Stimulated activated CD8-positive, alpha-beta memory T cell treated with anti-CD3 and anti-CD28 coated beads, Interleukin-12 subunit alpha, Interleukin-12 subunit beta, amount 100 ng/mL, for 1 hour (primary cell): Measurements from ENCODE around the gene SPAG7.
A peak's percentile ranks its signal among the peaks of the same experiment; 100 is the strongest.

Experiments
- DNase-seq: peaks from one replicate; pipeline ENCODE4 v3.0.0-alpha.2; 2020; ENCODE audit warnings: low read depth

SPAG7 gene

DNA sequence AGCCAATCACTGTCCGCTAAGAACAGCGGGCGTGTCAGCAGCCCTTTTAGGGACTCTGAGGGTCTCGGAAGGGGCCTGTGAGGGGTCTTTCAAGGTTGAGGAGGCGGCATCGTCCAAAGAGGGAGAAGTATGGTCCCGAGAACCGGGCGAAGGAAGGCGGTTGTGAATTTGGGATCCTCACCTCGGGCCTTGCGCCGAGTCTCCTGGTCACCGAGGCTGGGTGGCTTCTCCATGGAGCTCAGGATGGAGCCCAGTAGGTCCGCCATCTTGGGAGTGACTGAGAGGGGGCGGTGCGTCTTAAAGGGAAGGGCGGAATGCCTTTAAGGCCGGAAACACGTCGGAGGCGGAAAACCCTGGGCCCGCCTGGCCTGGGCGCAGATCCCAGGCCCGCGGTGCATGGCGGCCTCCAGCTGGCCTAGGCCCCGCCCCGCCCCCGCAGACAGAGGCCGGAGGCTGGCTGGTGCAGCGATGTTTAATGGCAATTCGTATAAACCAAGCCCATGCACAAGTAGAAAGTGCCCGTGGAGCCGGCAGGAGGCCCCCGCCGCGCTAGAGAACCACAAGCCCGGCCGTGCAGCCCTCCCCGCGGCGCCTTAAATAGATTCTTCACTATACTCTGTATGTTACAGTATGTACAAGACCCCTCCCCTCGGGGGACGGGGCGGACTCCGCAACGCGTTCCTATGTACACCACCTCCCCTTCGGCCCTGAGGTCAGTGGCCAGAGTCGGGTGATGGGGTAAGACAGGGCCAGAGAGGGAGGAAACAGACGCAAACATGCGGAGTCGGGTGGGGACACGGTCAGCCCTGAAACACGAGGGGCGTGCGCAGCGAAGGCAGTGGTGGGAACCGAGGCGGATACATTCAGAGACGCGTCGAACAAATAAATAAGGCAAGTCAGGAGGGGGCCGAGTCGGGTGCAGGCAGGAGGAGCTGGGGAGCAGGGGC lies at the start of gene SPAG7:
TSS of gene SPAG7 (minus strand) at position 279 of the 947 bp plus-strand sequence. CDS start at position 266, 13 bp downstream.
- DNase-seq, result peak; percentile 85

DNA sequence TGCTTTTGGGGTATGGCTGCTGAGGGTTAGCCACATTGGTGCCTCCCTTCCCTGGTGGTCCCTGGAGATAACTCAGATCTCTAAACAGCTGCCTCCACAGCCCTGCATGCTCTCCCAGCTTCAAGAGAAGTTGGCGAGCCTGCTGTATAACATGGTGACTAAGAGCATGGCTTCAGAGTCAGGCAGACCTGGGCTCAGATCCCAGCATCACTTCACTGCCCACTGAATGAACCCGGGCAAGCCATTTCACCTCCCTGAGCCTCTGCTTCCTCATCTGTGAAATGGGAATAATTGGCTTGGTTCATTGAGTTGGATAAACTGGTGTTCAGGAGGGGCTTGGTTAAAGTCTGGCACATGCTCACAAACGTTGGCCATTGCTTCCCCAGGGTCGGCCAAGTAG lies 46.7 kb upstream of the SPAG7 start:
- no peak for DNase-seq

GRCh38 chr17:5011928-5012327 lies 44.3 kb upstream of the SPAG7 start:
- DNase-seq, result no peak

DNA sequence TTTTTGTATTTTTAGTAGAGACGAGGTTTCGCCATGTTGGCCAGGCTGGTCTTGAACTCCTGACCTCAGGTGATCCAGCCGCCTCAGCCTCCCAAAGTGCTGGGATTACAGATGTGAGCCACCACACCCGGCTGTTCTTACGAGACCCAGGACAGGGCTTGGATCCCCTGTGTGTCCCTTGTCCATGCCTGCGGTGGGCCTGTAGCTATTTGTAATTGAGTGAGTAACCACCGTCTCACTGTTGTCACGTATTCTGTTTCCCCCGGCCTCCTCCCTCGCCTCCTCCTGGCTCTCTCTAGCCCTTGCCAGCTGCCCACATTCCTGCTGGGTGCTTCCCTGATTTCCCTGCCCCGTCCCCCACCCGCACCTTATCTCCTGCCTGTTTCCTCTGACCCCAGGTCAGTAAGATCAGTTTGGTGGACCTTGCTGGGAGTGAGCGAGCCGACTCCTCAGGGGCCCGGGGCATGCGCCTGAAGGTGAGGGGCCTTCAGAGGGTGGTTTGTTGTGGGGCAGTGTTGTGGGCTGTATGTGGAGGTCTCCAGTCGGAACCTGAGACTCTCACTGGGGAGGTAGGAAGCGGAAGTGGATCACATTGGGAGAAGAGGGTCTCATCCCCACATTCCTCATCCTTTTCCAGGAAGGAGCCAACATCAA lies 35.7 kb upstream of the SPAG7 start:
- DNase-seq, result no peak

DNA sequence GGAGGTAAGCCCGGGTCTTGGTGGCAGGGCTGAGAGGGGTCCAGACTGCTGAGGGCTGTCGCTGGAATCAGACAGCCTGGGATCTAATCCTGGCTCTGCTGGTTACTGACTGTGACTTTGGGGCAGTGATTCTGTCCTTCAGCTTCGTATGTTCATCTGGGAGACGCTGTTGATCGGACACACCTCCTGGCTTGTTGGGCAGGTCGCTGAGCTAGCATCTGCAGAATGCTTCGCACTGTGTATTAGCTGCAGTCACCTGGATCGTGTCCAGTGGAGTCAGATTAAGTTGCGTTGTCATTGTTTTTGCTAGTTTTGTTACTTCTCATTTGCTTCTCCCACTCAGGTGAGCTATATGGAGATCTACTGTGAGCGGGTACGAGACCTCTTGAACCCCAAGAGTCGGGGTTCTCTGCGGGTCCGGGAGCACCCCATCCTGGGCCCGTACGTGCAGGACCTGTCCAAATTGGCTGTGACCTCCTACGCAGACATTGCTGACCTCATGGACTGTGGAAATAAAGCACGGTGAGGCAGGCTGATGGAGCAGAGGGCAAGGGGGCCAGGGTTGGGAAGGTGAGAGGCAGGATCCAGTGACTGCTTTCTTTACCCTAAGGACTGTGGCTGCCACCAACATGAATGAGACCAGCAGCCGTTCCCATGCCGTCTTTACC lies 34.6 kb upstream of the SPAG7 start:
- DNase-seq, result no peak

DNA sequence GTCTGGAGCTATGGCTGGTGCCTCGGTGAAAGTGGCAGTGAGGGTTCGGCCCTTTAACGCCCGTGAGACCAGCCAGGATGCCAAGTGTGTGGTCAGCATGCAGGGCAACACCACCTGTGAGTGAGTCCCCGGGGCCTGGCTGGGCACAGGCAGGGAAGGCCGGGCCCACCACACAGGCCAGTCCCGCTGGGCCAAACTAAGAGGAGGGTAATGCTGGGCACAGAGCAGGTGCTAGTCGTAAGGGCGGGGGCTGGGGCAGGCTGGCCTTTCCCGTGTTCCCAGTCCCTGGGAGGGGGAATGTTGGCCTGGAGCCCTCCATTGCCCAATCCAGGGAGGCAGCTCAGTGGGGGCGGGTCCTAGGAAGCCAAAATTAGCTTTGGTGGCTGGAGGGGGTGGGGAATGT lies 32.6 kb upstream of the SPAG7 start:
- no peak for DNase-seq

DNA sequence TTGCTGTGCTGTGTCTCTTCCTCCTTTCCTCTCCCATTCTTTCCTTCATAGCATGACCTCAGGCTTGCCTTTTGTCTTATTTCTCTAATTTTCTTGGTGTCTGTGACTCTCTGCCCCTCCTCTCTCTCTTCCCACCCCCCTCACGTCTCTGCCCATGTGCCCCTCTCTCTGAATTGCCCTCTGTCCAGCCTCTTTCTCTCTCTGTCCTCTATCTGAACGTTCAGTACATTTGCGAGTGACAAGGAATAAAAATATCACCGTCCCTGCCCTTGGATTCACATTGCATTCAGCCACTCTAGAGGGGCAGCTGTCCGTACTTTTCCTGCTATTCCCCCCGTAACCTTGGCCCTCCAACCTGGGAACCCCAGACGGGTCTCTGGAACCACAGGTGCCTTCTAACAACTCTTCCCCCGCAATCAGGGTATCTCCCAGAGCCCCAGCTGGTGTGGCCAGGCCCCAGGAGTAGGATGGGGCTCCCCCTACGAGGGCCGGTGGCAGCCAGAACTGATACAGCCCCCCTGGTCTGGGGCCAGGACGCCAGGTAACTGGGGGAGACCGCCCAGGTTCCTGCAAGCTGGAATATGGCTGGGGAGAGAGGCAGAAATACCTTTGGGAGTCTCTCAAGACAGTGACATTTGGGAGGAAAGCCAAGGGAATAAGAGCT lies 31.9 kb upstream of the SPAG7 start:
- no peak for DNase-seq

DNA sequence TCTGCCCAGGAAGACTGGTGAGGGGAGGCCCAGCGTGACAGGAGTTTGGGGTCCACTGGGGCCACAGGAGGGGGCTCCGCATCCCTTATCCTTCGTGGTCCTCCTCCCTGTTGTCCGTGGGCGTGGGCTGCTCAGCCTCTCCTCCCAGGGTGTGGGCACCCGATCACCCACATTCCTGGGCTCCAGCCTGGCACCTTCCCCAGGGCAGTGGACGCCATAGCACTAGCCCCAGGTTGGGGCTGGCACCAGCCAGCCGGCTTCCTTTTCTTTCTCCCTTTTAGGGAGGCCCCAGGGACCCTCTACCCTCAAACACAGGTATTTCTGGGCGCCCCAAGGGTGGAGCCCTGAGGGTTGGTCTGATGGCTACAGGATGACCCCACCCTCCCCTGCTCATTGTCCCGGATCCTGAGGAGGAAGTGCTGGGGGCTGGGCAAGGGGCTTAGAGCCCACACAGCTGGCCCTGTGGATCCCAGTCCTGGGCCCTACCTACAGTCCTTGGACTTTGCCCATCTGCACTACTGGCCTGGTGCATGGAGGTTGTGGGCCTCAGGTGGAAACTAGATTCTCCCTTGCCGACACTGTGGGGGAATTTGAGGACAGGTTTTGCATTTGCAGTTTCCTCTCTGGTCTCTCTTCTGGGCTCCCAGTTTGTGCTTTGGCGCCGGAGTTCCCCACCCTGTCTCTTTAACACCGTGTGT lies 31.3 kb upstream of the SPAG7 start:
- DNase-seq, result no peak

- no peak for DNase-seq
Observed at GRCh38 chr17:4998027-4998731, 30.6 kb upstream of the SPAG7 start.

- DNase-seq, result peak; percentile 81
Observed at GRCh38 chr17:4997302-4998026, 29.8 kb upstream of the SPAG7 start, which contains the start of the genes INCA1 and KIF1C. Gene INCA1, minus strand, starts transcription at chr17:4997522. Its CDS starts 3,085 bp downstream, at chr17:4994437. Gene KIF1C, plus strand, starts transcription at chr17:4997950. Its CDS starts 2,297 bp downstream, at chr17:5000247.

- DNase-seq, result no peak
Observed at GRCh38 chr17:4994081-4994595, 26.5 kb upstream of the SPAG7 start.

GRCh38 chr17:4987767-4988567 lies 20.4 kb upstream of the SPAG7 start:
- DNase-seq, result no peak

- DNase-seq, result peak; percentile 79
Observed at GRCh38 chr17:4986951-4987766, 19.5 kb upstream of the SPAG7 start, which contains the start of gene CAMTA2. Gene CAMTA2, minus strand, starts transcription at chr17:4987675. Its CDS starts 1,453 bp downstream, at chr17:4986222.

DNA sequence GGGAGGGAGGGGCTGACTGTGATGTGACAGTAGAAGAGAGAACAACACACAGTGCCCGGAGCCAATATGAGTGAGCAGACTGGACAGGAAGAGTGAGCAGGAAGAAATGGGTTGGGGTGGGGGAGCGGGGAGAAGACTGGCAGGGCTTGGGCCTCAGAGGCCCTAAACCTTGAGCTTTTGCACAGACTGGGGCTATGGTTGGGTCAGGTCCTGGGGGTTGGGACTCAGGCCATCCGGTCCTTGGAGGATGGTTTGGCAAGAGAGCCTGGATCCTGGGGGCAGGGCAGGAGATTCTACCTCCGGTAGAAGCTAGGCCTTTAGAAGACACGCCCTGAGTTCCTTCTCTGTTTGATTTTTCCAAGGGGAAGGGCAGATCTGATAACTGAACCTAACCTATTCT lies 18.8 kb upstream of the SPAG7 start:
- no peak for DNase-seq

GRCh38 chr17:4982305-4982704 lies 14.7 kb upstream of the SPAG7 start:
- no peak for DNase-seq

- no peak for DNase-seq
Observed at GRCh38 chr17:4980644-4981216, 13.1 kb upstream of the SPAG7 start.

DNA sequence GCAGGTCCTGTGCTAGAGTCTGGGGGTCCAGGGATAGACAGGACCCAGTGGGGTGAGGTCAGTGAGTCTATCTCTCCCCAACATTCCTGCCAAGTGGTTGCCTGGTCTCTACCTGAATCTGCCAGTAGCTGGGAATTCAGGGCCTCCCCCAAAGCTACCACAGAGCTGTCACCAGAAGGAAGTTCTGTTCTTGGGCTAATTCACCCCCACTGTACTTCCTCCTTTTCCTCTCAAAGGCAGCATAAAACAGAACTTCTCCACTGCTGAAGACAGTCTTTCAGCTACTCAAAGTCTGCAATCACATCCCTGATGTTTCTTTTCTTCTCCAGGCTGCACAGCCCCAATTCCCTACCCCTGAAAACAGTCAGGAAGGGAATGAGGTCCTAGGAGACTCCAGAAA lies 11.1 kb upstream of the SPAG7 start:
- DNase-seq, result no peak
